ENCODE measurements around the gene HK3. TPM values are rescaled to one million over a fixed set of nuclear protein-coding genes. Genes with fewer than 3 reads are reported as not detected.

The HK3 gene
- total RNA-seq, 6 experiments from 2014 or later: 2.3 to 21.1 (median 9.1) TPM

GRCh38 chr5:176851871-176852658 is 47.1 kb downstream of the HK3 start:
- H3K9me3 ChIP-seq: no peaks in the 10 kb centered on the region
- no peak overlapping the region for H3K27ac ChIP-seq
- no peak overlapping the region for H3K4me3 ChIP-seq
- ATAC-seq (no peak), DNase-seq (no peak)
- intact Hi-C loops (cut with DNase I): no loop called here
- WGBS (ENCODE audit: insufficient coverage, low coverage, low lambda C conversion rate, missing lambda C conversion rate): 60% methylated on average over 11 of the region's 17 CpGs
- TF ChIP-seq POLR2A (IDR thresholded peaks at IDR 0.05) (no peak), CTCF (IDR thresholded peaks at IDR 0.05) (no peak)
- no peaks in the 10 kb centered on the region for H3K36me3 ChIP-seq
- H3K27me3 ChIP-seq: no peaks in the 10 kb centered on the region
- no peaks in the 10 kb centered on the region for H3K4me1 ChIP-seq

GRCh38 chr5:176851380-176851779 is 47.8 kb downstream of the HK3 start:
- WGBS (ENCODE audit: insufficient coverage, low coverage, low lambda C conversion rate, missing lambda C conversion rate): 86% methylated on average over 3 of the region's 12 CpGs
- no peaks in the 10 kb centered on the region for H3K27me3 ChIP-seq
- no peak overlapping the region for H3K4me3 ChIP-seq
- intact Hi-C loops (cut with DNase I): no loop called here
- DNase-seq (no peak), ATAC-seq (no peak)
- H3K27ac ChIP-seq: no peak overlapping the region
- H3K9me3 ChIP-seq: no peaks in the 10 kb centered on the region
- no peak for TF ChIP-seq CTCF (IDR thresholded peaks at IDR 0.05)
- no peaks in the 10 kb centered on the region for H3K36me3 ChIP-seq
- no peaks in the 10 kb centered on the region for H3K4me1 ChIP-seq

- ATAC-seq (no peak), DNase-seq (no peak)
- no peak overlapping the region for H3K27ac ChIP-seq
- H3K4me3 ChIP-seq: no peak overlapping the region
- intact Hi-C loops (cut with DNase I): no loop called here
- no peaks in the 10 kb centered on the region for H3K4me1 ChIP-seq
- no peak for TF ChIP-seq CTCF (IDR thresholded peaks at IDR 0.05)
- TF ChIP-seq POLR2A (IDR thresholded peaks at IDR 0.05): no peak
- H3K27me3 ChIP-seq: no peaks in the 10 kb centered on the region
- H3K36me3 ChIP-seq: no peaks in the 10 kb centered on the region
- WGBS (ENCODE audit: insufficient coverage, low coverage, low lambda C conversion rate, missing lambda C conversion rate): 69% methylated on average over 4 of the region's 21 CpGs
- no peaks in the 10 kb centered on the region for H3K9me3 ChIP-seq
Measured at GRCh38 chr5:176850371-176851245, 48.5 kb downstream of the HK3 start.

- Histone ChIP-seq H3K4me1 (no peaks in the 10 kb centered on the region), H3K4me3 (no peak overlapping the region), H3K27me3 (no peaks in the 10 kb centered on the region), H3K27ac (no peak overlapping the region), H3K36me3 (no peaks in the 10 kb centered on the region), H3K9me3 (no peaks in the 10 kb centered on the region)
- intact Hi-C loops (cut with DNase I): no loop called here
- DNase-seq (no peak), ATAC-seq (no peak)
- 58% methylated on average over 2 of the region's 7 CpGs for WGBS (ENCODE audit: insufficient coverage, low coverage, low lambda C conversion rate, missing lambda C conversion rate)
- TF ChIP-seq CTCF (IDR thresholded peaks at IDR 0.05): no peak
- no peak for TF ChIP-seq POLR2A (IDR thresholded peaks at IDR 0.05)
Measured at GRCh38 chr5:176849611-176850227, 49.4 kb downstream of the HK3 start.

All from right lobe of liver (tissue), 6 donors.